Stimulated activated CD4-positive, alpha-beta T cell treated with anti-CD3 and anti-CD28 coated beads, Interleukin-12 subunit alpha, Interleukin-12 subunit beta, amount 100 ng/mL, for 24 hours (primary cell): ENCODE measurements around the gene STAB1.

ENCODE experiments used
- DNase-seq, 2 experiments: peaks; one replicate each; pipeline ENCODE4 v3.0.0-alpha.2; 2020; ENCODE audit warnings: low read depth in 2 of 2

STAB1 gene

GRCh38 chr3:52535411-52536111 lies 40.4 kb downstream of the STAB1 start:
- no peak for DNase-seq

- no peak for DNase-seq
Measured at GRCh38 chr3:52536112-52536368, 40.9 kb downstream of the STAB1 start.

- peak; percentile 96 for DNase-seq
Measured at GRCh38 chr3:52536369-52537164, 41.4 kb downstream of the STAB1 start, which contains the start of gene UQCC5. UQCC5 (plus strand) TSS chr3:52536605; CDS start chr3:52536756, 151 bp downstream.

GRCh38 chr3:52537165-52537620 lies 42.1 kb downstream of the STAB1 start:
- no peak for DNase-seq

GRCh38 chr3:52537726-52538421 lies 42.7 kb downstream of the STAB1 start:
- no peak for DNase-seq

GRCh38 chr3:52539010-52539653 lies 44.0 kb downstream of the STAB1 start:
- no peak for DNase-seq

GRCh38 chr3:52541050-52541449 lies 45.9 kb downstream of the STAB1 start:
- DNase-seq = no peak

- DNase-seq = no peak
Measured at GRCh38 chr3:52544937-52545336, 49.8 kb downstream of the STAB1 start.

- DNase-seq = no peak
Measured at GRCh38 chr3:52546111-52546901, 51.2 kb downstream of the STAB1 start.

- DNase-seq = no peak
Measured at GRCh38 chr3:52547143-52547542, 52.0 kb downstream of the STAB1 start.

GRCh38 chr3:52551118-52551517 lies 56.0 kb downstream of the STAB1 start:
- DNase-seq = no peak

- no peak for DNase-seq
Measured at GRCh38 chr3:52552089-52552488, 57.0 kb downstream of the STAB1 start.

GRCh38 chr3:52554026-52554755 lies 59.1 kb downstream of the STAB1 start:
- no peak for DNase-seq

GRCh38 chr3:52555056-52555455 lies 59.9 kb downstream of the STAB1 start:
- no peak for DNase-seq

- DNase-seq = no peak
Measured at GRCh38 chr3:52557011-52557960, 62.1 kb downstream of the STAB1 start.

- no peak for DNase-seq
Measured at GRCh38 chr3:52558436-52558835, 63.3 kb downstream of the STAB1 start.

GRCh38 chr3:52561028-52561747 lies 66.0 kb downstream of the STAB1 start:
- no peak for DNase-seq

GRCh38 chr3:52563984-52564383 lies 68.8 kb downstream of the STAB1 start:
- DNase-seq = no peak

- no peak for DNase-seq
Measured at GRCh38 chr3:52568069-52568468, 72.9 kb downstream of the STAB1 start.
